NB4 (cell line): ENCODE results near the gene SRBD1.

Experiments
- DNase-seq: peaks from one replicate; pipeline ENCODE4 v3.0.0; 2010; ENCODE audit warnings: low read depth
- H3K4me3 ChIP-seq: one replicate; pipeline ENCODE4 v1.5.1; 2011; ENCODE audit warnings: mild to moderate bottlenecking, low read depth, low read length, moderate library complexity
- MYC ChIP-seq: IDR thresholded peaks from 2 replicates; pipeline ENCODE4 v1.6.1; 2011; ENCODE audit warnings: low read depth, low read length
- POLR2A ChIP-seq: IDR thresholded peaks from 2 replicates; pipeline ENCODE4 v1.6.1; 2011; ENCODE audit warnings: mild to moderate bottlenecking; ENCODE audit not compliant: insufficient read length; ENCODE audit errors: extremely low read depth
- TF ChIP-seq, protein P1 (sequence below): IDR thresholded peaks from 2 replicates; pipeline ENCODE4 v1.6.1; 2011; ENCODE audit warnings: low read depth, low read length
- TF ChIP-seq, protein P2 (sequence below): IDR thresholded peaks from one replicate; pipeline ENCODE4 v1.5.1; 2012; ENCODE audit warnings: low read depth, low read length

Gene SRBD1

DNA sequence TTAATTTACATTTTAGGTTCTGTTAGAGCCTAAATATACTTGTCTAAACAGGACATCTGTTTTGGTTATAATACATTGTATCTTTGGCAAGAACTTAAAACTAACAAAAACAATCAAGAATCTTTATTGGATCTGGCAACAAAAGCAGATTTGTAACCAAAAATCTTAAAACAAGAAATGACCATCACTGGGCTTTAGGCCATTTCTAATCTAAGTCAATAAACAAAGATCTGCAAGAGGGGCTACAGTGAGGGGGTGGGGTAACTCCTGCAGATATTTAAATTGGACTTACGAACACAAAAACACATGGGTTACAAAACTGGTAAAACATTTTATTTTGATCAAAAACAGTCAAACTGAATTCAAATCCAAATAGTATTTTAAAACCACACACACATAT is 77.3 kb downstream of the SRBD1 start:
- H3K4me3 ChIP-seq = no peak overlapping the region
- TF ChIP-seq, protein P1, sequence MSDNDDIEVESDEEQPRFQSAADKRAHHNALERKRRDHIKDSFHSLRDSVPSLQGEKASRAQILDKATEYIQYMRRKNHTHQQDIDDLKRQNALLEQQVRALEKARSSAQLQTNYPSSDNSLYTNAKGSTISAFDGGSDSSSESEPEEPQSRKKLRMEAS = no peak
- TF ChIP-seq POLR2A = no peak
- TF ChIP-seq MYC = no peak
- TF ChIP-seq, protein P2, sequence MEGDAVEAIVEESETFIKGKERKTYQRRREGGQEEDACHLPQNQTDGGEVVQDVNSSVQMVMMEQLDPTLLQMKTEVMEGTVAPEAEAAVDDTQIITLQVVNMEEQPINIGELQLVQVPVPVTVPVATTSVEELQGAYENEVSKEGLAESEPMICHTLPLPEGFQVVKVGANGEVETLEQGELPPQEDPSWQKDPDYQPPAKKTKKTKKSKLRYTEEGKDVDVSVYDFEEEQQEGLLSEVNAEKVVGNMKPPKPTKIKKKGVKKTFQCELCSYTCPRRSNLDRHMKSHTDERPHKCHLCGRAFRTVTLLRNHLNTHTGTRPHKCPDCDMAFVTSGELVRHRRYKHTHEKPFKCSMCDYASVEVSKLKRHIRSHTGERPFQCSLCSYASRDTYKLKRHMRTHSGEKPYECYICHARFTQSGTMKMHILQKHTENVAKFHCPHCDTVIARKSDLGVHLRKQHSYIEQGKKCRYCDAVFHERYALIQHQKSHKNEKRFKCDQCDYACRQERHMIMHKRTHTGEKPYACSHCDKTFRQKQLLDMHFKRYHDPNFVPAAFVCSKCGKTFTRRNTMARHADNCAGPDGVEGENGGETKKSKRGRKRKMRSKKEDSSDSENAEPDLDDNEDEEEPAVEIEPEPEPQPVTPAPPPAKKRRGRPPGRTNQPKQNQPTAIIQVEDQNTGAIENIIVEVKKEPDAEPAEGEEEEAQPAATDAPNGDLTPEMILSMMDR = no peak
- no peak for DNase-seq

DNA sequence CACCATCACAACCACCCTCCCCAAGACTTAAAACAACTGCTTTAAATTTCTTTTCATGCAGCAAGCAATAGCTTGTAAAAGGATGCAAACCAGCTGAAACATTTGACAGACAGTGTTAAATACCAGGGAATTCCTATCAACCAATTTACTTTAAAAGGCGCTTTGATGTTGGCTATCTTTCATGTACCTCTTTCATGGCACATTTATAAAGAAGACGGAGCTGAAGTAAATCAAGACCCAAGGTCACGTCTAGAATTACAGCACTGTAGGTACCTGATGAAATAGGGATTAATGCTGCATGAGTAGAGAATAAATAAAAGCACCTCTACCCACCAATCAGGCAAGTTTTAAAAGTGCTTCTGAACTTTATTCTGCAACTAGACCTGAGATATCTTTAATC is 78.9 kb downstream of the SRBD1 start:
- H3K4me3 ChIP-seq = no peak overlapping the region
- TF ChIP-seq POLR2A = no peak
- TF ChIP-seq, protein P1 = no peak
- no peak for TF ChIP-seq MYC
- TF ChIP-seq, protein P2 = no peak
- DNase-seq = no peak

DNA sequence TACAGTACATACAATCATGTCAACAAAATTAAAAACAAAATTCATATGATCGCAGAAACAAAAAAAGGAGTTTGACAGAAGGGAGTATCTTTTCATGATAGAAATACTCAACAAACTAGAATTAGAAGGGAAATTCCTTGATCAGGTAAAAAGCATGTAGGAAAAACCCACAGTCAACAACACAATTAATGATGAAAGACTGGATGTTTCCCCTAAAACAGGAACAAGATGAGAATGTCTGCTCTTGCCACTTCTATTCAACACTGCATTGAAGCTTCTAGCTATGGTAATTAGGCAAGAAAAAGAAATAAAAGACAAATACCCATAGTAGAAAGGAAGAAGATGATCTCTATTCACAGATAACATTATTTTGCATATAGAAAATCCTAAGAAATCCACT is 87.1 kb downstream of the SRBD1 start:
- H3K4me3 ChIP-seq = no peak overlapping the region
- no peak for DNase-seq
- TF ChIP-seq, protein P1 = no peak
- TF ChIP-seq, protein P2 = no peak
- TF ChIP-seq MYC = no peak
- no peak for TF ChIP-seq POLR2A

DNA sequence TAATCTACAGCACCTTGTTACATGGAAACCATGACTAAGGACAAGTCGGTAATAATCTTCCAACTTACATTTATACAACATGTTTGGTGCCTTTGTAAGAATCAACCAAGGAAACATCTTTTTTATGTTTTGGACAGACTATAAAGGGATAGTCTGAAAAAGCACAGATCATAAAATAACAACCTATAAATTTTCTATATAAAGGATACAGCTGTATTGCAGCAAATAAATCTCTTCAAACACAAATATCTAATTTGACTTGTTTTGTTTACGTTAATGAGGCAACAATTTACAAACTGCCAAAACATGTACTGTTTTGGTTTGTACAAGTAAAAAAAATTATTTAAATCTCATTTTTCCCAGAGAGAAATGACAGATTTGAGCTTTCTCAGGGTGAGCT is 92.5 kb downstream of the SRBD1 start:
- no peak for DNase-seq
- TF ChIP-seq, protein P2 = no peak
- TF ChIP-seq POLR2A (no peak), MYC (no peak)
- TF ChIP-seq, protein P1 = no peak
- H3K4me3 ChIP-seq = no peak overlapping the region

DNA sequence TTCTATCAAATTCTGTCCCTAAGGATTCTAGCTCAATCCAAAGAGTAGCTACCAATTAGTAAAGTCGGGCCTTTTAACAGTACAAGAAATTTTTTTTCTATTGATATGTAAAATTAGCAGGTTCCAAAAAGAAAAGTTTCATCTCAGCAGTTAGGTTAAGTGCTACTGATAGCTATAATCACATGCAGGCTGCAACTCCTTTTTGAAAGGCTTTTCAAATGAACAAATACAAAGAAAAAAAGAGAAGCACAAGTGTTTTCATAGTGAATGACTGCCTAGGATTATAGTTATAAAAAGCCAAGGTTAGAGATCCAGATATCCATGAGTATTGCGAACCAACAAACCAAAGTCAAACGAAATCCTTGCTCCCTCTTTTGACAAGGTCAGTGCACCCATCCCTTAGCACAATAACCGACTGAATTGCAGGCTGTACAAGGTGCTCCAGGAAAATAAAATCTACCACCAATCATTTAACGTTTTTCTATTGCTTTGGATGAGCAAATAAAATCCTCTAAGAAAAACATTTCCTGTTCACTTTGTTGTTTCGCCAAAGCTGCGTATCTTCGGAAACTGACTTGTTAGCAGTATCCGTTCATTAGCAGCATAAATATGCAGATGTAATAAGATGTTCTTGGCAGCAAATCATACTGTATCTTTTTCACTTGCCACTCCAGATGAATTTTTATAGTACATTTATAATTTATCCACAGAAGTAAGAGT is 100.2 kb downstream of the SRBD1 start:
- no peak for DNase-seq
- TF ChIP-seq POLR2A (no peak), MYC (no peak)
- TF ChIP-seq, protein P1 = no peak
- TF ChIP-seq, protein P2 = no peak
- no peak overlapping the region for H3K4me3 ChIP-seq
